Hepatocyte (in vitro differentiated cells): ENCODE data around the gene SPATC1L.
"Not testable (repeated sequence)": the region's sequence is repeated elsewhere in the genome, so short reads cannot be mapped to it uniquely, and the experiment has no call there.

ENCODE experiments used
- EZH2phosphoT487 ChIP-seq: fragments of 200-600 bp; sonication (generic); IDR thresholded peaks from one replicate; pipeline ENCODE4 v1.6.1; 2018; ENCODE audit warnings: antibody characterized with exemption, mild to moderate bottlenecking, low read depth, moderate library complexity; ENCODE audit not compliant: unreplicated experiment, severe bottlenecking
- TF ChIP-seq, protein P1 (sequence below): fragments of 200-600 bp; sonication (generic); IDR thresholded peaks from 2 replicates; pipeline ENCODE4 v1.5.1; 2016; ENCODE audit warnings: antibody characterized with exemption, mild to moderate bottlenecking; ENCODE audit not compliant: poor library complexity

- TF ChIP-seq EZH2phosphoT487, result not testable (repeated sequence)
- TF ChIP-seq, protein P1, sequence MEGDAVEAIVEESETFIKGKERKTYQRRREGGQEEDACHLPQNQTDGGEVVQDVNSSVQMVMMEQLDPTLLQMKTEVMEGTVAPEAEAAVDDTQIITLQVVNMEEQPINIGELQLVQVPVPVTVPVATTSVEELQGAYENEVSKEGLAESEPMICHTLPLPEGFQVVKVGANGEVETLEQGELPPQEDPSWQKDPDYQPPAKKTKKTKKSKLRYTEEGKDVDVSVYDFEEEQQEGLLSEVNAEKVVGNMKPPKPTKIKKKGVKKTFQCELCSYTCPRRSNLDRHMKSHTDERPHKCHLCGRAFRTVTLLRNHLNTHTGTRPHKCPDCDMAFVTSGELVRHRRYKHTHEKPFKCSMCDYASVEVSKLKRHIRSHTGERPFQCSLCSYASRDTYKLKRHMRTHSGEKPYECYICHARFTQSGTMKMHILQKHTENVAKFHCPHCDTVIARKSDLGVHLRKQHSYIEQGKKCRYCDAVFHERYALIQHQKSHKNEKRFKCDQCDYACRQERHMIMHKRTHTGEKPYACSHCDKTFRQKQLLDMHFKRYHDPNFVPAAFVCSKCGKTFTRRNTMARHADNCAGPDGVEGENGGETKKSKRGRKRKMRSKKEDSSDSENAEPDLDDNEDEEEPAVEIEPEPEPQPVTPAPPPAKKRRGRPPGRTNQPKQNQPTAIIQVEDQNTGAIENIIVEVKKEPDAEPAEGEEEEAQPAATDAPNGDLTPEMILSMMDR, result not testable (repeated sequence)
These were observed 43.8 kb downstream of the SPATC1L start for GRCh38 chr21:46140352-46141003.
